Stimulated activated naive CD4-positive, alpha-beta T cell (primary cell): Measurements from ENCODE around the gene THBD.
"Not testable (repeated sequence)": the region's sequence is repeated elsewhere in the genome, so short reads cannot be mapped to it uniquely, and the experiment has no call there.

Source experiments
- DNase-seq, 6 experiments: peaks; one replicate each; lab custom pipeline; 2025; lab: John Stamatoyannopoulos, UW

THBD gene

DNA sequence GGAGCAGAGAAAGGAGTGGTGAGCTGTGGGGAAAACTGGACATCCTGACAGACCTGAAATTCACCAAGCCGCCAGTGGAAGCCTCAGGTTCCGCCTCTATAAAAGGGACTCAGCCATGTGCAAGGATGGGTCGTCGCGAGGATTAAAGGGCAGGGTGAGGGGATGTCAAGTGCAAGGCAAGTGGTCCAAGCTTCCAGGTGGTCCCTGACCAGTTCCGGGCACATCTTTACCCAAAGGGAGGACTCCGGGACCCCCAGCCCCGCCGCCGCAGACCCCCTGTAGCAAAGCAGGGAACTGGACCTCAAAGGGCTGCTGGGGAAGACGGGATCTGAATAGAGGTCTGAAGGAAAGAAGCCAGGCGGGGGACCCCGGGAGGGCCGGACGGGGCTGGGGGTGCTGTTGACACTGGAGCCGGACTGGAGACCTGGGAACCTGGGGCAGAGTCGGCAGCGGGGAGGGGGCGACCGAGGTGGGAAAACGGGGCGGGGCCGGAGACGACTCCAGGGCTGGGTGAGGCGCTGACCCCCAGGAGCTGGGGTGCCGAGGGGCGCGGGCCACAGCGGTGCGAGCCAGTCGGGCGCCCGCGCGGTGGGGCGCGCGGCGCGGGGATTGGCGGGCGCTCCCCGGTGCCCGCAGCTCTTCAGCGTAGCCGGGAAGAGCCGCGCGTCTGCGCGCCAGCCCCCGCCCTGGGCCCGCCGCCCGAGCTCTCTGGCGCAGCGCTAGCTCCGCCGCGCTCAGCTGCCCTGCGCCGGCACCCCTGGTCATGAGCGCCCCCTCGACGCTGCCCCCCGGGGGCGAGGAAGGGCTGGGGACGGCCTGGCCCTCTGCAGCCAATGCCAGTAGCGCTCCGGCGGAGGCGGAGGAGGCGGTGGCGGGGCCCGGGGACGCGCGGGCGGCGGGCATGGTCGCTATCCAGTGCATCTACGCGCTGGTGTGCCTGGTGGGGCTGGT, 14.5 kb downstream of the THBD start, which contains the start of gene SSTR4:
Gene SSTR4, plus strand, starts transcription at position 592 of the 951 bp plus-strand sequence. Its CDS starts 172 bp downstream, at position 764.
- no peak for DNase-seq

DNA sequence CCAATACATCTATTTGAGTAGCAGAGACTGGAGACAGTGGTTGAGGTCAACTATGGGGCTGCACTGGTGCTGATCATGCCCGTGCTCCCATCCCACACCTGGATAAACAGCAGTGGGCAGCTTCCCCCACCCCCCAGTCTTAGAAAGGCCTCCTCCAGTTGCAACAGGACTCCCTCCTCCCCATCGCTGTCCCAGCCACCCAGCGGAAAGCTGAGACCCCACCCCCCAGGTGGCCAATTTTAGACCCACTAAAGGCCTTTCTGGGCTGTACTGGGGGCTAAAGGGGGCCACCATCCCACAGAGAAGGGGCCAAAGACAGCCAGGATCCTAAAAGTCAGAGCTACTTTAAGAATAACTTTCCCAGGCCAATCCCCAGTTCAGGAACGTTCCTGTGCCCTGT, 15.6 kb downstream of the THBD start:
- DNase-seq: no peak

DNA sequence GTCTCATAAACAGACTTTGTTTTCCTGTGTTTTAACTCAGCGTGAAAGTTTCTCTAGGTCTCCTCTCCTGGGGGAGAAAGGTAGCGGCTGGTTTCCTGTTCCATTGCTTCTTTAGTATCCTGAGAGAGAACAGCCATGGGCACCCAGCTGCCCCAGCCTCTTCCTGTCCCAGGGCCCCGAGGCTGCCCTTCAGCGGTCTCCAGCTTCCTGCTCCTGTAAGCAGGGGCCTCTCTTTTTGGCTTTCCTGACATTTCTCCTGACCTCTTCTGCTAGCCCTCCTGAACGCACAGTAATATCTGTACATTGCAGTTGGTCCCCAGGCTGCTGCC, 16.8 kb downstream of the THBD start:
- DNase-seq: no peak

DNA sequence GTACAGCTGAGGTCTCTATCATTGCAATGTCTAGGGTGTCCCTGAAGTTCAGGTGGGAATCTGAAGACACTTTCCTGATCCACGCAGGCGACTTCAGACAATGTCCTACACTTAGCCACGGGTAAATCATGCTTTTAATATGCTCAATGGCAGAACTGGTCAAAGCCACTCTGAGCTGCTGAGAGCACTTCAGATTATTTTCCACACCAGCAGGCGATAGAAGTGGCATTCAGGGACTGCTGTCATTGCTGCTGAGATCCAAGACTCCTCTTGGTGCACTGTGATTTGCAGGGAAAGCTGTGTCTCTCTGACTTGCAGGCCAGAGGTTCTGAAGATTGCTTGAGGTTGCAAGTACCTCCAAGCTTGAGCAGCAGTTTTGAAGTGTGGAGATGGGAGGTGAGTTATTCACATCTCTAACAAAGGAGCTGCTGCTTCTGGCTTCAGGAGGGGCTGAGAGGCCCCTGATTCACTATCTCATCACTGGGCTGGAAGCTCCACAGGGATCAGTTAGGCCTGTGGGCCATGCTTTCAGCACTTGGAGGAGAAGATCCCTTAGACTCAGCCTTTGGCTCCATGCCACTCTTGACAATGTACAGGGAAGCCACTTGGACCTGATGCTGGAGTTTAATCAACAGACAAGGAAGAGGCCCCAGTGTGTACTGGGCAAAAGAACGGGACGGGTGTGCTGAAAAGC, 17.3 kb downstream of the THBD start:
- DNase-seq: no peak

DNA sequence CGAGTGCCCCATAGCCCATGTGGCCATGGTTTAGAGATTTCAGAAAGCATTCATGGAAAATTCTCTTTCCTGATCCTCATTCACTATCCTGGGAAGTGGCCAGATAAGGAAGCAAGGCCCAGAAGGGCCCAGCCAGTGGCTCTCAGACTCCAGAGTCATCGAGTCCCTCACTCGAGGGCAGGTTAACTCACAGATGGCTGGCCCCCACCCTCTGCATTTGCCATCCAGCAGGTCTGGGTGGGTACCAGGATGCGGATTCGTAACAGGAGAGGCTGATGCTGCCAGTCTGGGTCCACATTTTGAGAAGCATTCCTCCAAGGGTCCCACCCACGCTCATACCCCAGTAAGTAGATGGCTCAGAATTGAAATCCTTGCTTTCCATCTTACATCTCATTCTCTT, 18.1 kb downstream of the THBD start:
- DNase-seq: no peak

DNA sequence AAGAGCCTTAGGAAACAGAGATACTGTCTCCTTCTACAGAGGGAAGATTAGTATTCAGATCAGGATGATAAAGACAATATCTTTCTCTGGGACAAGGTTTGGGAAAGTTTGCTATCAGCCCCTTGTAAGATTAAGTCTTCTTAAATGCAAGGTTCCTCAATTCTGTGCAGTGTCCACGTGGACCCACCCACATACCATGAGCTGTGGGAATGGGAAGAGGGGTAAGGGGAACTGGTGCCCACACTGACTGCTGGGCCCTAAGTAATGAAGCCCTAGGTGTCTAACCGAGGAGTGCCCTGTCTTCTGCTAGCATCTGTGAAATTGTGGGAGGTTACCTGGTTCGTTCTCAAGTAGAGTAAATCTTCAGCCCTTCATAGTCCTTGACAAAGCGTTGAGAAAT, 20.1 kb downstream of the THBD start:
- DNase-seq: no peak

DNA sequence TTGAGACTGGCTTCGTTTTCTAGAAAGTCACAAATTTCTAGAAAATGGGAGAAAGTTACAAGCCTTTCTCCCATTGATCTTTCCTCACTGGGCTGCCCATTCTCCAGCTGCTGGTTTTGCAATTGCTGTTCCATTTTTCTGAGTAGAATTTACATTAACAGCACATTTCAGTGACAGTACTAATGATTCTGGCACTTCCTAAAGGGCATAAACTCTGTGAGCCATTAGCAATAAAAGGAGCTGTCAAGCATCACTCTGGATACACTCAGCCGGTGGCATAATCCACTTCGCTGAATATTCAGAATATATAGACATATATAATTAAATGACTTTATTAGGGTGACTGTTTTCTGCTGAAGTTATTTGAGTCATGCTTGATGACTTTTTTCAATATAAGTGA, 21.1 kb downstream of the THBD start:
- no peak for DNase-seq

DNA sequence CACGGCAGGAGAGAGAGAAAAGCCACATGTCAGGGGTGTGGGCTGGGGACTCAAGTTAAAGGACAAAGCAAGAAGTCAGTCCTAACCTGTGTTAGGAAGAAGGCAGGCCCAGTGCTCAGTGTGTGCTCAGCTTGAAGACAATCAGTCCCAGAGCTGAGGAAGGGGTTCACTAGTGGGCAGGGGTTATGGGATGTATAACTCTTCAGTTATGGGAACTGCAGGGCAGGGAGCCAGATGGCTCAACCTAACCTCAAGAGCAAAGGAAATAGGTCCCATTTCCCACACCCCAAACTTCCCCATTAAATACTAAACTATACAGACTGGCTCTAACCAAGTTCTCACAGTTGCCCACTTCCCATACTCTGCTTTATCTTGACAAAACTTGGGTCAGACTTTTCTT, 21.8 kb downstream of the THBD start:
- DNase-seq: no peak

DNA sequence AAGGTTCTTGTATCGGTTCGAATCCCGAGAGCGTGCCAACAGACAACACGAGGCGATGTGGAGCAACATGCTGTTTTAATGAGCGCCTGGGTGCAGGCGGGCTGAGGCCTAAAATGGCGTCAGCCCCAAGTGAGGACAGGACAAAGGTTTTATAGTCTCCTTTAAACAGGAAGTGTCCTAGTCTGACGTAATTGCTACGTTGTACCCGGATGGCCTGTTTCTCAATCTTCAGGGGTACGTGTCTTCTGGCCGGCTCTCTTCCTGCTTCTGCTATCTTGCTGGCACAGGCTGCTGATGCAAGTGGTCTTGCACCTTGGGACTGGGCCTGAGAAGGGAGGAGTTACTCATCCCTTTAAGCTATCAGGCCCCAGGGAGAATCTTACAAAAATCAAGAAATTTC, 24.0 kb downstream of the THBD start:
- DNase-seq: not testable (repeated sequence)

DNA sequence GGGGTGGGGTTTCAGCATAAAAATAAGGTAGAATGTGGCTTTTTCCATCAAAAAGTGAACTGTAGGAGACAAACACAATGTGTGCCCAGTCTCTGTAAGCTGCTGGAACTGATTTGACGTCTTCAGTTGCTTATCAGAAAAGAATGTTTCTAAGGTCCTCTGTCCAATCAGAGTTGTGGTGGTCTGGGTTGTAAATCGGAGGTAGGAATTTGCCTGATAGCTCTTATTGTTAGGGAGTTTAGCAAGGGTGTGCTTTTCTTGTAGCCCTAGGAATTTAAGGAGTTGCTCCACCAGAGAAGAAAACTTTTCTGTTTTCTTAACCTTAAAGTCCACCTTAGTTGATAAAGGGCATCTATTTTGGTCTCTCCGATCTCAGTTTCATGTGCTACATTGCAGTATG, 24.8 kb downstream of the THBD start:
- DNase-seq: no peak

DNA sequence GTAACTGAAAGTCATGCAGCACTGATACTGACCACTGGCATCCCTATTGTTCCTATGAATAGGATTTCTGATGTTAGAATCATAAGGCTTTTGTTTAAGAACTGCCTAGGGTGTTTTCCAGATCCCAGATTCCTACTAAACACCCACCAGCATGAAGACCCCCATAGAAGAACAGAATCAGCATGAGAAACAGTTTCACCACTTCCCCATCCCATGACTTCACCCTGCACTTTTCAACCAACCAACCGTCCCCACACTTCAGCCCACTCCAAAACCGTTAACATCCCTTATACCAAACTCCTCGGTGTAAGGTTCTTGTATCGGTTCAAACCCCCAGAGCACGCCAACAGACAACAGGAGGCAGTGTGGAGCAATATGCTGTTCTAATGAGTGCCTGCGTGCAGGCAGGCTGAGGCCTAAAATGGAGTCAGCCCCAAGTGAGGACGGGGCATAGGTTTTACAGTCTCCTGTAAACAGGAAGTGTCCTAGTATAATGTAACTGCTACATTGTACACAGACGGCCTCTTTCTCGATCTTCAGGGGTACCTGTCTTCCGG, 25.8 kb downstream of the THBD start:
- no peak for DNase-seq

DNA sequence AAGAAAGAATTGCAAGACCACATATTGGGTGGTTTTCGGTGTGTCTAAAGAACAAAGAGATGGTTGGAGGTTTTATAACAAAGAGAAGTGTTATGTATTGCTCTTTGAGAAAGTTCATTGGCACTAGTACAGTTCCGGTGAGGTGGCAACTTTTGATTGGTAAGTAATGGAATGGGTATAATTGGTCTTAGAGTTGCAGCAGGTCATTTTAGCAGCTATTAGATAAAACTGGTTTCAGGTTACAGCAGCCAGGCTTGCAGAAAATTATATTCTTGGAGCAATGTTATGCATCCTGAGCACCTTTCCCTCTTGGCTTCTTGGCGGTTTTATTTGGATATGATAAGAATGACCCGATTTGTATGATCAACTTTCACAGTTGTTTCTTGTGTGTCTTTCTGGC, 26.6 kb downstream of the THBD start:
- DNase-seq: no peak

DNA sequence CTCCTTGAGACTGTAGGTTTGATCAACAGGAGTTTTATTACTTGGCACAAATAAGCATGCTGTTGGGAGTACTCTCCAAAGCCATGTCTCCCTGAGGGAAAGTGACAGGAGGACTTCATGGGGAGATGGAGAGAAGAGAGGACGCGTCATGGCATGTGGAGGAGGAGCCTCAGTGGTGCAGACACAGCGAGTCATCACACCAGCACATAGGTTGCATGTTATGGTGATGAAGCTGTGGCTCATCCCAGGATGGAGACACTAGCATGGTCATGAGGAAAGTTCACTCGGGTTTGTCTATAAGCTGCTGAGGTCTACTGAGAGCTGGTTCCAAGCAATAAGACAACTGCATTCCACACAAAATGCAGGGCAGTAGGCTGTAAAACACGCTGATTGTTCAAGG, 27.5 kb downstream of the THBD start:
- DNase-seq: no peak

DNA sequence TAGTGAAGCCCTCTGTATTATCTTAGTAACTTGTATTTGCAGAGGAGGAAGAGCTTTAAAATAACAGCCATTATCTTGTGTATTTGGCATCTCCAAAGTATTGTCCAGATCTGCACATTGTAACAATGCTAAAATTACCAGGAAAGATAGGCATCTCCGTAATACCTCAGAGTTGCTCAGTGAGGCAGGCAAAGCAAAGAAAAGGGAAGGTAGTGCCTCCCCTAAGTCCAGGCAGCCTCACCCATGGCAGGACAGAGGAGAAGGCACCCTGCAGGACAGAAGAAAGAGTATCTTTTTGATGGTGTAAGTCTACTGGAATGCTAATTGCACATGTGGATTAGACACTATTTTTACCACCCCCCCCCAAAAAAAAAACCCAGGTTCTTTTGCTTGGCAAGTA, 27.9 kb downstream of the THBD start:
- no peak for DNase-seq

DNA sequence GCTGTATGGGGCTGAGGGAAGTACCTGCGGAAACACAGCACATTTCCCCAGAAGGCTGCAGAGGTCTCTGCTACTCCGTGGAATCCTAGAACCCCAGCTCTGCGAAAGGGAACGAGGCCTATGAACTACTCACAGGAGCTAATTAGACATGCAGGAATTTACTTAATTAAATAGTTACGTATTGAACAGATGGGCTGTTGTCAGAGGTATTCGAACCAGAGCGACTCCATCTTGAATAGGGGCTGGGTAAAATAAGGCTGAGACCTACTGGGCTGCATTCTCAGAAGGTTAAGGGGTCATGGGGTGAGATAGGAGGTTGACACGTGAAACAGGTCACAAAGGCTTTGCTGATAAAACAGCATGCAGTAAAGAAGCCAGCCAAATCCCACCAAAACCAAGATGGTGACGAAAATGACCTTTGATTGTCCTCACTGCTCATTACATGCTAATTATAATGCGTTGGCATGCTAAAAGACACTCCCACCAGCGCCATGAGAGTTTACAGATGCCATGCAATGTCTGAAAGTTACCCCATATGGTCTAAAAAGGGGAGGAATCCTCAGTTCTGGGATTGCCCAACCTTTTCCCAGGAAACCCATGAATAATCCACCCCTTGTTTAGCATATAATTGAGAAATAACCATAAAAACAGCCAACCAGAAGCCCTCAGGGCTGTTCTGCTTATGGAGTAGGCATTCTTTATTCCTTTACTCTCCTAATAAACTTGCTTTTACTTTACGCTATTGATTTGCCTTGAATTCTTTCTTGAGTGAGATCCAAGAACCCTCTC, 29.0 kb downstream of the THBD start:
- DNase-seq: no peak

DNA sequence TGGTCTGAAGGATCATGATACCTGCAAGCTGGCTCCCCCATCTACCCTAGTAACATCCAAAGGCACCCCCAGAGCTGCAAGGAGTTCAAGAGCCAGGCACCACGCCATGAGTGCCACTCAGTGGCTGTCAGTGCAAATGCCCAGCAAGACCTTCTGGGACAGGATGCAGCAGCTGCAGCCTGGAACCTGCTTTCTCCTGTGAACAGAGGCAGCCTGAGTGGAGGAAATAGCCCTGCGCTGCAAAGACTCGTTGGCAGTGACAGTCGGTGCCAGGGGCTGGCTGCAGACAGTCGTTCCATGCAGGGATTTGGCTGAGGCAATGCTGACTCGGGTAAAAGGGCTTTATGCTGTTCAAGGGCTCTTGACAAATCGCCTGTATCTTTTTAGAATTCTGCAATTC, 30.1 kb downstream of the THBD start:
- DNase-seq: no peak

DNA sequence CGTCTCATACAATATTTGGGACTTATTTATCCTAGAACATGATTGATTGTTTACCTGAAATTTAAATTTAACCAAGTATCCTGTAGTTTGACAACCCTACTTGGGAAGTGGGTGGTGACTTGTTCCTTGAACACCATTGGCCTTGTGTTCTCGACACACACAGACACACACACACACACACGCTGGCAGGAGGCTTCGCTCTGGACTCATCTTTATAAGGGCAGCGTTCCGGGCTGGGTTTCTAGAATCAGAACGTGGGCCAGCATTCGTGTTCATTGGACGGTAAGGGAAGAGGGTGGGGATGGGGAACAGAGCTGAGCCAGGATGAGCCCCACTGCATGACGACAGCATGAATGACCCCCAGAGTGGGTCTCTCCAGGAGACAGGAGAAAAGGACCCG, 30.5 kb downstream of the THBD start:
- no peak for DNase-seq

DNA sequence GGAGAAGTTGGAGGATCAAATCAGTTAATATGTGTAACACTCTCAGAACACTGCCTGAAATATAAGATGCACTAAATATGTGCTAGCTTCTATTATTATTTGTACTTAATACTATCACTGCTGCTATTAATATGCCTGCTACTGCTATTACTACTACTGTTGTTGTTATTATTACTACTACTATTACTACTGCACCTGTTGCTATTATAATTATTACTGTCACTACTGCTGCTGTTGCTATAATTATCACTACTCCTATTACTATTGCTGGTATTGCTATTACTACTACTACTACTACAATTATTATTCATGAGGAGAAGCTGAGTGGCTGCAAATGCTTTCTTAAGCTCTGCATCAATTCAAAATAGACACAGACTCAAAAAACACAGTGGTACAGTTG, 31.0 kb downstream of the THBD start:
- DNase-seq: no peak

DNA sequence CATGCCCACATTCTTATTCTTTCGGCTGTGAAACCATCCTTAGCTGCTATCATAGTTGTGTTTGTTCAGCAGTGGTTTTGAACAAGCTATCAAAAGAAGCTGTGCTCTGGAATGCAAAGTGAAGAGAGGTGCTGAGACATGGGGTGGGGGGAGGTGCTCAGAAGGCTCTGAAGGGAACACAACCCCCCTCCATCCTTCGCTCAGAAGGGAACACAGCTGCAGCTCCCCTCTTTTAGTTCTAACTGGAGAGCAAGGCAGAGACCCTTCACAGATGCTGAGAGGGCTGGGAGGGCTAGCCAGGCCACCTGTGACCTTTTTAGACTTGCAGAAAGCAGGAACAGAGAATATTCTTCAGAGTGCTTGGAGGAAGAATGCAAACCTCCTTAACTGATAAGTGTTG, 32.0 kb downstream of the THBD start:
- DNase-seq: no peak

DNA sequence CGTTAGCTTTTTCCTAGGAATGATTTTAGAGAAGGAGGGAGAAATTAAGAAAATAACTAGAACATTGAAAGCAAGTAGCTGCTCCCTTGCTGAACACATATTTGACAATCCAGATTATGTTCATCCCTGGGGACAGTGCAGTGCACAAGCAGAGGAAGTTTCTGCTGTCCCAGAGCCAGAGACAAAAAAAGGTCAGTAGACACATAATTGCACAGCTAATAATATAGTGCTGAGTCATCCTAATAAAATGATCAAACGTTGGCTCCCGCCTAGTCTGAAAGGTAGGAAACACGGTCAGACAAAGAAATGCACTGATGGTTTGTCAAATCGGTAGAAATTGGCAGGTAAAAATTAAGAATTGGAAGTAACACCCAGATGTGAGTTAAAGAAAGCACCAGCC, 36.0 kb downstream of the THBD start:
- DNase-seq: no peak

DNA sequence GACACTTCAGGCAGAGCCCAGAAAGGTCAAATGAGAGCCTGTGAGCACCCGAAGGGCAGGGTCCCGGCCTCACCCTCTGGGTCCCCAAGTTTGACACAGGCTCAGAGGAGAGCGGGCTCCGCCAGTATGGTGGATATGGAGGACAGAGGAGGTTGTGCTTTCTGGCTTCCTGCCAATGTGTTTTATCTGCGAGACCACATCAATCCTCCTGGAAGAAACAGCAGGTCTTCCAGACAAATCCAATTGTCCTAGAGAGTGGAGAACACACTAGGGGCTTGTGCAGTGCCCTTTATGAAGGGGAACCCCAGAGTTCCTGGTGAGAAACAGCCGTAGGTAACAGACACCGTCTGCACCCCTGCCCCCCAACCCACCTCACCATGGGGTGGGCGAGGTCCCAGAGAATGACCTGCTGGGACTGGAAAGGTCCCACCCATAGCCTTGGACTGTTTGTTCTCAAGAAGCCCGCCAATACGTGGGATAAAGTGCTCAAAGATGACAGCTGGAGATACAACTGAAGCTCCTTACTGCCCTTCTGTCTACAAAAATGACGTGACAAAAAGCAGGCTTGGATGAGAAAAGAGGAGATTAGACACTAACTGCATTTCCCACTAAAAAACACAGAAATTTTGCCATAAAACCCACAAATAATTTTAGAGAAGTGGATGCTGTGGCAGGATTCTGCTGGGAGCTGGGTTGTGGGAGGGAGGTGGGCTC, 38.3 kb downstream of the THBD start:
- DNase-seq: no peak

DNA sequence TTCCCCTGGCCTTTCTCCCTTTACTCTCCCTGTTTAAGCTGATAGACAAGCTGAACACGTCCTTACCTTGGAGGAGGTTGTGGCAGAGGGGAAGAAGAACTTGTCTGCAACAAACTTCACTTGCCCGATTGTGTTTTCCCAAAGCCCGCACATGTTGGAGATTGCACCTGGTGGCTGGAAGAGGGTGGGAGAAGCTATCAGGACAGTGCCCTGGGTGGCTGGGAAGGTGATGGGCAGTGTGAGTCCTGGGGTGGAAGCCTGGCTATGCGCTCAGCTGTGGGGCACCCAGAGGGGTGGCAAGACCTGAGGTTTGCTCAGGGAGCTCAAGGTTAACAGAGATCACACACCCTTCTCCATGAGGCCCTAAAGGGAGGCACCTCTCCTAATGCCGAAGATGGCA, 39.4 kb downstream of the THBD start:
- DNase-seq: no peak
